T1000 (cell line): ENCODE data around the gene SLC25A51.
A peak's percentile ranks its signal among the peaks of the same experiment; 100 is the strongest.

Experiments
- DNase-seq: peaks from one replicate; lab custom pipeline; 2025; ENCODE audit warnings: mixed read lengths; lab: John Stamatoyannopoulos, UW

Gene SLC25A51, protein sequence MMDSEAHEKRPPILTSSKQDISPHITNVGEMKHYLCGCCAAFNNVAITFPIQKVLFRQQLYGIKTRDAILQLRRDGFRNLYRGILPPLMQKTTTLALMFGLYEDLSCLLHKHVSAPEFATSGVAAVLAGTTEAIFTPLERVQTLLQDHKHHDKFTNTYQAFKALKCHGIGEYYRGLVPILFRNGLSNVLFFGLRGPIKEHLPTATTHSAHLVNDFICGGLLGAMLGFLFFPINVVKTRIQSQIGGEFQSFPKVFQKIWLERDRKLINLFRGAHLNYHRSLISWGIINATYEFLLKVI

DNA sequence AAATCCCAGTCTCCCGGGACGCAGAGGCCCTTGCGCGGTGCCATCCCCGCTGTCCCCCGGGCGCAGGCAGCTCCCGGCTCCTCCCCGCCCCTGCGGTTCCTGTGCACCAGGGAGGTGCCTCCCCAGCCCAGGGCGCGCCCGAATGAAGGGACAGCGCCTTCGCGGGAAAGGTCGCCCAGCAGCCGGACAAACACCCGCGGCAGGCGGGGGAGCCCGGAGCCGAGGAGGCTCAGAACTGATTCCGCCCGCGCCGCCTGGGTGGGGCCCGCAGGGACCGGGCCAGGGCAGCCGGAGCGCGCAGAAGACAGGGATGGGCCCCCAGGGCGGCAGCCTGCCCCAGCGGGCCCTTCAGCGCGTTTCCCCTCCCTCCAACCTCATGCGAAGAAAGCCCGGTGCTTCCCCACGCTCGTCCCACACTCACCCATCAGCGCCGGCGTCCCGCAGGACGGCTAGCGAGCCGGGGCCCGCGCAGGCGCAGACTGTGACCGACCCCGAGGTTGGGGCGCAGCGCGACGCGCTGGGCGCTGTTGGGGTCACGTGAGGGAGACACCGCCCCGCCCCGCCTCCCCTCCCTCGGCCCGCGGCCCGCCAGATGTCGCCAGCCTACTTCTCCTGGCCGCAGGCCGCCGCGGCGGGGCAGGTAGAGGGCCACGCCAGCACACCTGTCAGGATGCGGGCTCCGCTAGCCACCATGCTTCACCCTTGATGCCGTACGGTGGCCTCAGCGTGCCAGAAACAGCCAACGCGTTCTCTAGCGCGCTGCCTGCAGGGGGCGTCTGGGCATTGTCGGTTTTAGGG, at the start of gene SLC25A51:
TSS of gene SLC25A51 (minus strand) at position 481 of the 798 bp plus-strand sequence. CDS start 15,577 bp downstream, outside the sequence.
- peak; percentile 79 for DNase-seq

DNA sequence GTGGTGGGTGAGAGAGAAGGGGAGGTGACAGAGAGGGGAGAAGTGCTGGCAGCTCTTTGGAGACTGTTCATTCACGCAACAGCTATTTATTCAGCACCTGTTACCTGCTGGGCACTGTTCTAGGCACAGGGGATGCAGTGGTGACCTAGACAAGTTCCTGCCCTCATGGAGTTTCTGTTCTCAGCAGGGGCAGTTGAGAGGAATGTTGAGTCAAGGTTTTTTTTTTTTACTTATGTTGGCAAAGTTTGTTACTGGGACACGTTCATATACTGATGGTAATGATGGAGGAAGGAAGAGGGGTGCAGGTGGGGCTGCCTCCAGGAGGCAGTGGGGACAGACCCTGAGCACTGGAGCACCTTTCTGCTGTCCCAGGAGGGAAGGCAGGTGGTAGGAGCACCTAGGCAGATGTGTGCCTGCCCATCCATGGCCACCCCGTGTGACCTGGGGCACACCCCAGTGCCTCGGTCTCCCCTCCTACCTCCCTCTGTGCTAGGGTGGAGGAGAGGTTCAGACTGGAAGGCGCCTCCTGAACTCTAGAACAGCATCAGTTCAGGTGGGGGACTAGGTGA, 49.4 kb upstream of the SLC25A51 start:
- no peak for DNase-seq

DNA sequence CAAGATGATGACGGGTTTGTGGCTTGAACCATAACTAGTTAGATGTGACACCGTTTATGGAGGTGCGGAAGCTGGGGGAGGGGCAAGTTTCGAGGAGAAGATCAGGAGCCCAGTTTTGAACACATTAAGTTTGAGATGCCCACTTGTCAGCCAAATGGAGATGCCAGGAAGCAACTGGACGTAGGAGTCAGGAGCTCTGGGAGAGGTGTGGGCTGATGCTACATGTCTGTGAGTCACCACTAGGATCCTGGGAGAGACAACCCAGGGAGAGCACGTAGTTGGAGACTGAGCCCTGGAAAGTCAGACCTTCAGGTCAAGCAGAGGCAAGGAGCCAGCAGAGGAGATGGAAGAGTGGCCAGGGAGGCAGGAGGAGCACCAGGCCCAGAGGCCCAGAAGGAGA, 48.8 kb upstream of the SLC25A51 start:
- no peak for DNase-seq

DNA sequence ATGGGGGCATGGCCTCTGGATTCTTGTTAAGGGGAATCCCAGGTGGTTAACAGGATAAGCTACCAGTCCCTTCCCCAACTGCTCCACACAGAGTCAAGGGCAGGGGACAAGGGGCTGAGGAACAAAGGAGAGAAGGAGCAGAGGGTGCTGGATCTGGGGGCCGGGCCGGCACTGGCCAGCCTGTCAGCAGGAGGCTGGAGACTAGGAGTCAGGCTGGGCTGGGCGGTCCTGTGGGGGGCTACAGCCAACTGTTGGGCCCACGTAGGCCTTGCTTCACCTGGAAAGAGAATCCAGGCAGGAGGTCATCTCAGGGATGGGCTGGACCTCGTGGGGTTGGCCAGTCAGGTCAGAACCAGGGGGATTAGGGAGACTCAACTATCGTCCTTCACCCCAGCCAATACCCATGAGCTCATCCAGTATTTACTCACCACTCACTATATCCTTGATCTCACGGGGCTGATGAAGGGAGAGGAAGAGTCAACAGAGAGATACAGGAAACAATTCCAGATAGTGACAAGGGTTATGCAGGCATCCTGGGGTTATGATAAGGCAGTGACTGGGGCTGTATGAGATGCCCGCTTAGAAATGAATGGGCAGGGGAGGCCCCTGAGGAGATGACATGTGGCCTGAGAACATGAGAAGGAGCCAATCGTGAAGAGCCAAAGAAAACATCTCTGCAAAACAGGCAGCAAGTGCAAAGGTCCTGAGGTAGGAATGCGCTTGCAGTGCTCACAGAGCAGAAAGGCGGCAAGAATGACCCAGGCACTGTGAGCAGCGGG, 47.9 kb upstream of the SLC25A51 start:
- DNase-seq = no peak

DNA sequence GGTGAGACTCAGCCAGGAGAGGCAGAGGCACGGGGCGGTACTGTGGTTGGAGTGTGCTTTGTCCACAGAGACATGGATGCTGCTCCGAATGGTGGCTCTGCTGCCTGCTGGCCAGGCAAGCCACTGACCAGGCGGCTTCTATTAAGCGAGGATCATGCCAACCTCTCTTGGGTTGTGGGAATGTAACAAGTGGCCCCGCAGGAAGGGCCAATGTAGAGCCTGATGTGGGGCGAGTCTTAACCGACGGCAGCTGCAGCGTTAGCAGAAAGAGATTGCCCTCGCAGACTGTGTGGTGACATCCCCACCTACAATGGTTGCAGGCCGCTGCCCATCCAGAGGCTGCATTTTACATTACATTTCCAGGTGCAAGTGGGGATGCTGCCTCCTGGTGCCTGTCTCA, 46.6 kb upstream of the SLC25A51 start:
- DNase-seq = no peak

DNA sequence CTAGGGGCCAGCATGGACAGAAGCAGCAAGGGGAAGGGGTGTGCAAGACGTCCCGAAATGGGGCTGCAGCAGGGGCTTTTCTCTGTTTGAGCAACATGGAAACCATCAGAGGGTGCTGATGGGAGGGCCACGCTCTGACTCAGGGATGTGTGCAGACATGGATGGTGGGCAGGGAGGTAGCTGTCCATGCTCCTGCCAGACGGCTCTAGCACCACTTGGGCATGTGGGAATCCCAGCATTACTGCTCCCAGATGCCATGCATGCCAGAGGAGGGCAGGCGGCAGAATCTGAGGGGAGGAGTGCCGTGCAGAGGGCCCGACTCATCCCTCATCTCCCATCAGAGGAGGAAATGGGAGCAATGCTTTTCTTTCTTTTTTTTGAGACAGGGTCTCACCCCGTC, 45.6 kb upstream of the SLC25A51 start:
- DNase-seq = no peak

DNA sequence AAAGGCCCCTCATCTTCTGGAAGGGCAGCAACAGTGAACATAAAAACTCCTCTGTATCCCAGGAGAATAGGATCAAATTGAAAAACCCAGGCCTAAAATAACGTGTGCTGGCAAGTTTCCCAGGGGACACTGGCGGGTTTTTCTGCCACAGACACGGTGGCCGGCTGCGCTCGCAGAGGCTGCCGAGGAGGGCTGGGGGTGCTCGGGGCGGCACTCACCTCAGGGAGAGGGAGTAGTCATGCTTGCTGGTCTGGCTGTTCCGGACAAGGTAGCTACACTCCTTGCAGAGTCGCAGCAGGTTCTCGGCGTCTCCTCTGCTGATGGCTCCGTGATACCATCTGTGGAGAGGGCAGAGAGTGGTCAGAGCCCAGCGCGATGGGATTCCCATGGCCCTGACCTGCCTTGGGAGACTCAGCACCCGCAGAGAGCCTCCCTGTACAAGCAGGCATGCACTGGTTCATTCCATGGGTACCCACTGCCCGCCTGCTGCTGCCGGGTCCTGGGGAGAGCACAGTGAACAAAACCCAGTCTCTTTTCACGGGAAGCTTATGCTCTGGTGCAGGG, 44.6 kb upstream of the SLC25A51 start:
- no peak for DNase-seq

DNA sequence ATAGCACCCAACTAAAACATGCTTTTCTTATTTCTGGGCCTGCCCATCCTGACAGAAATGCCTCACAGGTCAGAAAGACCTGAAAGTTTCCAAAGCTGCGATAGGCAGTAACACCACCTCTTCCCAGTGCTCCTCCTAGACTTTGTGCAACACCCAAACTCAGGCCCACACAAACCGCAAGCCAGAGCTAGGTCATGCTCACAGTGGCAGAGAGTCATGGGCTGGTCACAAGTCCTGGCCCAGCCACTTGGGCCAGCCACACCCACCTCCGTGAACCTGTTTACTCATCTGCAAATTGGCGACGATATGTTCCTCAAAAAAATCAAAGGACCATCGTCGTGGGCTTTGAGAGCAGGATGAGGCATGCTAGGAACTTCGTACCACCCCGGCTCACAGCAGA, 44.0 kb upstream of the SLC25A51 start:
- no peak for DNase-seq

DNA sequence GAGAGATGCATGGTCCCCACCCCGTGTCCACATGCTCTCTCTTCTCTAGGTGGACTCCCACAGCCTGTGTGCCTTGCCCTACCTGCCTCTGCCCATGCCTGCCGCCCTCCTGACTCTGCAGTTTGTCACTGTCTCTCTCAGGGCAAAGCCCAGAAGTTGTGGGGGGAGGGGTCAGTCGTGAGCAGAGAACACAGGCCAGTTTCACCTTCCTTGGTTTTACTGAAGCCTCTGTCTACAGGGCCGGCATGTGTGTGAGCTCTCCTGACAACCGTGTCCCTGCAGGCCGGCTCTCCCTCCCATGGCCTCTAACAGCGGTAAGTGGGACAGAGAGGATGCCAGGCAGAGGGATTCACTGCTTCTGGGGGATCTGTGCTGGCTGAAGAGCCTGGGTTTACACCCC, 43.5 kb upstream of the SLC25A51 start:
- no peak for DNase-seq

DNA sequence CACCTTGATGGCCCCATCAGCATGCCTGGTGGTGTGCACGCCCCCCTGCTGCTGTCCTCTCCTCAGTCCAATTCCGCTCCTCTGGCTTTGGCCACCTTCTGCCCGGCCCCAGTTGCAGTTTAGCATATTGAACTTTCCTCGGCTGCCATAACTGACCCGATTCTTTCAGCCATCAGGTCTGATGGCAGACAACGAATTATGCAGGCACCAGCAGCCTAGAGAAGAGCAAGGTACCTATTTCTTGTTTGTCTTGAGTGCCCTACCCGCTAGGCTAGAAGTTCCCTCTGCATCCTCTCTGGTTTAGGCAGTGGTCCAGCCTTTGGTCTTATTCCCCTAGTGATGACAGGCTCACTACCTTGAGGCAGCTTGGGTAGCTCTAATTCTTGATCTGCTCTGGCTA, 43.0 kb upstream of the SLC25A51 start:
- no peak for DNase-seq

DNA sequence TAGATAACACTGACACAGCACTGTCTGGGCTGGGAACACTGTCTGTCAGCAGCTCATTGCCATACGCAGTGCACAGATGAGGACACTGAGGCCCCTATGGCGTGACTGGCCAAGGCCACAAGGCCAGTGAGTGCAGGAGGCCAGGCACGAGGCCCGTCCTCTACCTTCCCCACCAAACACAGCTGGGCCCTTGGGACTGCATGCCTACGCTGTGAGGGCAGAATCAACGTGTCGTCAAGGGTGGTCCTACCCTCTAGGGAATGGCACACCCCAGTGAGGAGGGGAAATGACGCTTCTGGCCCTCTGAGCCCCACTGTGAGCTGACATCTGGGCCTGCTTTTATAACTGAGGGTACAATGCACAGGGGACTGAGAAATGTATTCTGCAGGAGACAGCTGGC, 42.1 kb upstream of the SLC25A51 start:
- DNase-seq = no peak

DNA sequence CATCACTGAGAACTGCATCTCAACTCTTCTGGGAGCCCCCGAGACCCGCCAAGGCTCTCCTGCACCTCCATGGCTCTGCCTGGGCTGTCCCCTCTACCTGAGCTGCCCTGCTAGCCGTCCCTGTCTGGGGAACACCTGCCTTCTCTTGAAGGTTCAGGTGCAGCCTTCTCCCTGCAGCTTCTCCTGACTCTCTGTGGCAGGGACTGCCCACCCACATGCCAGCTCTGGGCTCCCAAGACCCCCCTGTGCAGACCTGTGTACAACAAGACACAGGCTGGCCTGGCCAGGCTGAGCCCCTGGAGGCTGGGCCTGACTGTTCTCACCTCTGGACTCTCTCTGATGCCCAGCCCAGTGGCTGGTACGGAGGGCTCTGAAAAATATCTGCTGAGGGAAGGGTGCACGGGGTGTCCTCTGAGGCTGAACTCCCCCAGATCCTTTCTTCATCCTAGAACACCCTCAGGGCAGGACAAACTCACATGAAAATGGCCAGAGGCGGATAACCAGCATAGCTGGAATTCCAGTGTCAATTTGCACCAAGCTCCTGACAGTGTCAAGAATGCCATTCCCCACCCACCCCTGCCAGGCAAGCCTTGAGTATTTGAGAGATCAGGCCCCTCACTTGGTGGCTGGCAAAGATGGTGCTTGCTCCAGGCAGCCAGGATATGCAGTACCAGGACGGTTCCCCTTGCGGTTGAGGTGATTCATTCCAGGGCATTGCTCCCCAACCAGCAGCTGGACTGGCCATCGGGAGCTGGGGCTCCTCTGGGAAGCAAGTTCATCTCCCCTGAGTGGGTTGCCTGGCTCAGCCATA, 40.9 kb upstream of the SLC25A51 start:
- DNase-seq = peak; percentile 63

DNA sequence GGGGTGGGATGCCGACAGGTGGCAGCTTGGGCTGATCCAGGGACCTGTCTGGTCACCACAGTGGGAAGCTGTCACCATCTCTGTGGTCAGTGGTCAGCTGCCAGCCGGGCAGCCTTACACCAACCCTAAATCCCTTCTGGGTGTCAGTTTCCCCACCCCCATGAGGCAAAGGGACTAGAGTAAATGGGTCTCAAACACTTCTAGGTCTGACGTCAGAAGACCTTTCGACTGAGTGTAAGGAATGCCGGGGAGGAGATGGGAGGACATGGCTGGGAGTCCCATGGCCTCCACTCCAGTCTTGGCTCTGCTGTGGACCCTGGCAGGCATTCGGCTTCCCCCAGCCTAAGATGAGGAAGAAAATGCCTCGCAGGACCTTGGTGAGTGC, 40.3 kb upstream of the SLC25A51 start:
- DNase-seq = no peak

DNA sequence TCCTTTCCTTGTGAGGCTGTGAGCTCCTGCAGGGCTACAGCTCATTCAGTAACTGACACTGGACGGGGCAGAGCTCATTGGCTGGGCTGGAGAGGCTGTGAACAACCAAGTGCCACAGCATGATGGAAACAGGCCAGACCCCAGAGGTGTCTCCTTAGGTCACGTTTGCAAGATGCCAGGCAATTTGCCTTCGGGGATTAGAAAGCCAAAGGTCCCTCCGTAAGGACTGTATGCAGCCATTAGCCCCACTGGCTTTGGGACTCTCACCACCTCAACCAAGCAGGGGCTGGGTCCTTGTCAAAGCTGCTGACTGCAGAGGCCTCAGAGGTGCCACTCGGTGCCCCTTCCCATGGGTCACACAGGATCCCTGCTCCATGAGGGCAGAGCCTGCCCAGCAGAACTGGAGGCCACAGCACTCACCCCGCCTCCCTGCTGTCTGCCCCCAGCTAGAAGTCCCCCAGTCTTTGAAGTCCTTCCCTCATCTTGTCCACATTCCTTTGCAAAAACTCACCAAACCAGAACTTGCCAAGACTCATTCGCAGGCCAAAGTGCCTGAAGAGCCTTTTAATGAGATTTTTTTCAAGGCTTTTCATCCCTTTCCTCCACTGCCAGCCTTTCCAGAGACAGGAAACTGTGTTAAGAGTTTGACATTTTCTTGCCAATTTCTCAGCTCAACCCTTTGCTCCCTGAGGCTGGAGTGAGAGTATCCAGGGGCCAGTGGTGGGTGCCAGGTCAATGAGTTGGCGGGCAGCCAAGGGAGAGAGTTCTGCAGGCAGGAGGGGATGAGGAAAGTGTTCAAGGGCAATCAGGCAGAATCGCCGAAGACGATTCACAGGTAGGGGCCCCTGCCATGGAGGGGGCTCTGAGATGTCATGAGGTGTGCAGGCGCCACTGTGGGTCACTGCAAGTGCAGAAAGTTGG, 39.7 kb upstream of the SLC25A51 start:
- DNase-seq = peak; percentile 32

DNA sequence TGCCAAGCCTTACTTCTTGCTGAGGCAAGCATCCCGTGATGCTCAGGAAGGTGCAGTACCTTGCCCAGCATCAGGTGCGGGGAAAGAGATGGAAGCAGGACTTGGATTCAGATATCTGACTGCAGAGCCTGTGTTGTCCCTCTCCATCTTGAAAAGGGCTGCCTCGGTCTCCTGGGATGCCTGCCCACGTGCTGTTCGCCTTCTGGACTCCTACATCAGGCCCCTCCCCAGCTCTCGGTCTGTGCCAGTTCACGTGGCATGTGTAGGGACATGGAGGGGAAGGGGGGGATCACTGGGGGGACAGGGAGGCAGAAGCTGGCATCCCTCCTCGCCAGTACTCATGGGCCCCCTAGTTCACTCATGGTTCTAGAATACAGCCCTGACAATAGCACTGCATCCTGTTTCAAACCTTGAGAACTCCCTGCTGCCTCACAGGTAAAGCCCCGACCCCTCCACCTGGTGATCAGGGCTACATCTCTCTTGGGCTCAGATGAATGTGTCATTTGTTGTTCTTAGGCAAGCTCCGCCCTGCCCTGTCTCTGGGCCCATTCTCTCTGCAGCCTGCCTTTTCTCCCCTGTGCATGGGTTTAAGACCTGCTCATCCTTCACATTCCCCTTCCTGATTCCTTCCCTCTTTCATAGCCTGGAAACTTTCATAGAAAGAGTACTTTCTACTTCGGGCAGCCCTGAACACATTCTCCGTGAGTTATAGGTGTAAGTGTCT, 38.9 kb upstream of the SLC25A51 start:
- DNase-seq = no peak

DNA sequence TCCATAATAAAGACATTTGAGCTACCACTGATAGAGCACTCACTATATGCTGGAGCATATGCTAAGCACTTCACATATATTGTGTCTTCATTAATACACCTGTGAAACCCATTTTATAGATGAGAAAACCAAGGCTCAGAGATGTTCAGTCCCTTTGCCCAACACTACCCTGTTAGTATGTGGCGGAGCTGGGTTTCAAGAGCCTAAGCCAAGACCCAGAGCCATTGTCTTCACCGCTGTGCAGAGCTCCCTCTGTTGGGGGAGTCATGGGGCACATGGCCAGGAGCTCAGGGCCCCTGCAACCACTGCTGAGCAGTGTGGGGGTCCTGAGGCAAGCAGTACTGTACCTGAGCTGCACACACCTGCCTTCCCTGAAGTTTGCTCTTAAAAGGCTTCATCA, 37.3 kb upstream of the SLC25A51 start:
- no peak for DNase-seq

DNA sequence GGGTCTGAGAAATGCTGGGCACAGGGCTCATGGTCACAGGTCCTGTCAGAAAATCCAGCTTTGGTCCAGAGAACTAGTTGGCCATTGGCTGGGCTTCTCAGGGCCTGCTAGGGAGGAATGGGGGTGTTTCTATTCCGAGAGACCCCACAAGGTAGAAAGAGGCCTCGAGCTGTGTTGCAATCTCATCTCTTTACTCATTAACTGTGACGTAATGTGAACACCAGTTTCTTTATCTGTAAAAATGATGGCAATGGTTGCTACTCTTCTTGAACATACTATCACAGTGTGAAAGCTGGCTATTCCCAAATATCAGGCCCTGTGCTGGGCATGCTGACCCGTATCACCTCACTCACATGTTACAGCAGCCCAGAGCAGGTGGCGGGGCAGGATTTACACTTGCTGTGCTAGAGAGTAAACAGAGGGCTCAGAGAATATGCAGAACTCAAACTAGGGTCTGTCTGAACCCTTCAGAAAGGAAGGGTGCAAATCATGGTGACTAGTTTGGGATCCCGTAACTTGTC, 35.7 kb upstream of the SLC25A51 start:
- DNase-seq = no peak

DNA sequence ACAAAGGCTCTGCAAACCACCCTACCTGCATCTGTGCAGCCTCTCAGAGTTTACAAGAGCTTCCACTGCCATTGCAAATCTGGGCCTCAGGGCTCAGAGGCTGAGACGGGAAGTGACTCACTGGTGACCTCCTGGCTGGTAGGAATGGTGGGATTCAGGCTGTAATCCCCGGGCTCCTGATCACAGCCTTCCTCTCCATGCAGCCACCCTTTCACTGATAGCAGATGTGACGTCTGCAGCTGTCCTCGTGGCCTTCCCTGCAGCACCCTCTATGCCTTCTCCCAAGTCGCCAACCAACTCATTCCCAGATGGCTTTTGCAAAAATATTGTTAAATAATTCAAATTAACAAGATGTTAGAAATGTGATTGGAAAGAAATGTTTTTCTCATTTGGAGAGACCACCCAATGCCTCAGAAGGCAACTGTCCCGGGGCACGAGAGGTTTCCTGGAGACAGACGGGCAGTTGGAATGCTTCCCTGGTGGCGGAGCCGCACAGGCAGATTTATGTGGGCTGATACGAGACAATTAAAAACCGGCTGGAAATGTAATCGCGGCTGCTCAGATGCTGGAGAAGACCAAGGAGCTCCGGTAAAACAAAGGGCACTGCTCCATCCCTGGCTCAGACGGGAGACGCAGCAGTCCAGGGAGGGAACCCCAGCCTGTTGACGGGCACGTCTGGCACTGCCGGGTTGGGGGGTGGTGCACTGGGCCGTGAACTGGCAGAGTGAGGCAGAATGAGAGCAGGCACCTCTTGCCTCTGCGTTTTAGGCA, 34.4 kb upstream of the SLC25A51 start:
- DNase-seq = peak; percentile 44
